DND-41 (cell line): ENCODE data around the gene ARHGEF7.

ENCODE experiments used
- ATAC-seq: fragments of 200-7000 bp; cut with Tn5 transposase; 3 replicates; pipeline ENCODE4 v1.9.1; 2021; ENCODE audit warnings: low read depth; ENCODE audit not compliant: insufficient read depth
- DNase-seq: peaks from one replicate; pipeline ENCODE4 v3.0.0-alpha.2; 2020
- H2AFZ ChIP-seq: 2 replicates; pipeline ENCODE4 v1.6.0; 2012; ENCODE audit warnings: low read depth, low read length
- H3K27ac ChIP-seq: 2 replicates; pipeline ENCODE4 v1.5.1; 2012; ENCODE audit warnings: low read length, inconsistent platforms
- H3K27me3 ChIP-seq: fragments of 200-600 bp; sonication (generic); 2 replicates; pipeline ENCODE4 v1.6.0; 2012; ENCODE audit warnings: low read length, mild to moderate bottlenecking, inconsistent platforms; ENCODE audit not compliant: insufficient read depth, poor library complexity
- H3K36me3 ChIP-seq: 2 replicates; pipeline ENCODE4 v1.5.1; 2012; ENCODE audit warnings: low read length, inconsistent platforms; ENCODE audit not compliant: insufficient read depth
- H3K4me1 ChIP-seq: 2 replicates; pipeline ENCODE4 v1.5.1; 2012; ENCODE audit warnings: mild to moderate bottlenecking, low read length; ENCODE audit not compliant: insufficient read depth
- H3K4me2 ChIP-seq: 2 replicates; pipeline ENCODE4 v1.6.0; 2012; ENCODE audit warnings: mild to moderate bottlenecking, moderate library complexity, low read length, inconsistent platforms; ENCODE audit not compliant: insufficient read depth
- H3K4me3 ChIP-seq, 2 experiments: fragments of 200-600 bp in 1 of 2; shearing (Covaris generic) in 1 of 2; 2 replicates each; pipeline ENCODE4 v1.5.1; 2012 to 2016; ENCODE audit warnings: inconsistent platforms in 2 of 2, low read length in 2 of 2, mild to moderate bottlenecking in 2 of 2, low read depth in 1 of 2, moderate library complexity in 1 of 2
- H3K79me2 ChIP-seq: 2 replicates; pipeline ENCODE4 v1.6.0; 2012; ENCODE audit warnings: low read length, inconsistent platforms; ENCODE audit not compliant: insufficient read depth
- H3K9ac ChIP-seq: 2 replicates; pipeline ENCODE4 v1.6.0; 2012; ENCODE audit warnings: low read depth, mild to moderate bottlenecking, inconsistent platforms, low read length, moderate library complexity
- H3K9me3 ChIP-seq: 2 replicates; pipeline ENCODE4 v1.5.1; 2012; ENCODE audit warnings: low read length, moderate library complexity, mild to moderate bottlenecking, inconsistent platforms; ENCODE audit not compliant: insufficient read depth, severe bottlenecking
- H4K20me1 ChIP-seq: 2 replicates; pipeline ENCODE4 v1.6.0; 2012; ENCODE audit warnings: low read length; ENCODE audit not compliant: insufficient read depth
- EZH2 ChIP-seq: IDR thresholded peaks from 3 replicates; pipeline ENCODE4 v1.6.1; 2012; ENCODE audit warnings: borderline replicate concordance, low read depth, mild to moderate bottlenecking, moderate library complexity, low read length, inconsistent platforms; ENCODE audit not compliant: severe bottlenecking
- TF ChIP-seq, protein P1 (sequence below): IDR thresholded peaks from 2 replicates; pipeline ENCODE4 v1.5.1; 2012; ENCODE audit warnings: borderline replicate concordance, low read length, moderate library complexity, mild to moderate bottlenecking; ENCODE audit not compliant: poor library complexity, severe bottlenecking; ENCODE audit errors: extremely low read depth

The ARHGEF7 gene

DNA sequence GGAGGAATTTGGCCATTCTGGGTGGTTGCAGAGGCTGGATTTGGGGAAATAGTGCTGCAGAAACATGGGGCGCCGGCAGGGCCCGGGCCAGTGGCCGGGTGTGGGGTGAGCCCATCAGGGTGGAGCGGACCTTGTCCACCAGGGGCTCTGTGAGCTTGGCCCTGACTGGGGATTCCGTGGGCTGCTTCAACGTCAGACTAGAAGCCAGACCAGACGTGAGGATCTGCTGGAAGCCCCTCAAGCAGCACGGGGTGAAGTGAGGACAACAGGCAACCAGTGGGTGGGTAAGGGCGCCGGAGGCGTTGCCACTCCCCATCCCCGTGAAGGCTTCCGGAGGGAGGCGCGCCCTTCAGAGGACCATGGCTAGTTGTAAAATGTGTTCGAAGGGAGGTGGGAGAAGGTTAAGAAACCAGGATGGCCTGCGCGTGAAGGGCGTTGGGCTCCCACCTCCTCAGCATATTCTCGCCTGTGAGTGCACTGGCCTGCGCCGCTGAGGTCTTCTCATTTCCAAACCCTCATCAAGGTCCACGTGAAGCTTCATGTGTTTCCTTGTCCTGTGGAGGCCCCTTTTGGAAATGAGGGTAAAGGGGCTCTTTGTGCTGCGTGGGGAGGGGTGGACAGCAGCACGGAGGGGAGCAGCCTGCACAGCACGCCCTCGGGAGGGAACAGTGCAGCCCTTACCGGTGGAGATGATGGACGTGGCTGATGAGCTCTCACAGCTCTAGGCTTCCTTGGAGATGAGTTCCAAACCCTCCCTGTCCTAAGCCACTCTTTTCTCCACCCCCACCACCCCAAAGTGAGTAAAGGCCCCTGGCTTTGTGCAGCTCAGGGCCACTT is 213.7 kb downstream of the ARHGEF7 start:
- Histone ChIP-seq H3K4me3 (no peak overlapping the region), H3K79me2 (no peaks in the 10 kb centered on the region), H3K9me3 (no peaks in the 10 kb centered on the region), H3K27me3 (no peaks in the 10 kb centered on the region), H2AFZ (no peak overlapping the region), H3K4me2 (no peak overlapping the region), H4K20me1 (0 out of 2 replicates have a peak, but pooled peaks cover 1% of the 10 kb centered on the region), H3K9ac (no peak overlapping the region), H3K36me3 (no peaks in the 10 kb centered on the region), H3K27ac (no peak overlapping the region), H3K4me1 (peaks cover 18% of the 10 kb centered on the region)
- TF ChIP-seq, protein P1, sequence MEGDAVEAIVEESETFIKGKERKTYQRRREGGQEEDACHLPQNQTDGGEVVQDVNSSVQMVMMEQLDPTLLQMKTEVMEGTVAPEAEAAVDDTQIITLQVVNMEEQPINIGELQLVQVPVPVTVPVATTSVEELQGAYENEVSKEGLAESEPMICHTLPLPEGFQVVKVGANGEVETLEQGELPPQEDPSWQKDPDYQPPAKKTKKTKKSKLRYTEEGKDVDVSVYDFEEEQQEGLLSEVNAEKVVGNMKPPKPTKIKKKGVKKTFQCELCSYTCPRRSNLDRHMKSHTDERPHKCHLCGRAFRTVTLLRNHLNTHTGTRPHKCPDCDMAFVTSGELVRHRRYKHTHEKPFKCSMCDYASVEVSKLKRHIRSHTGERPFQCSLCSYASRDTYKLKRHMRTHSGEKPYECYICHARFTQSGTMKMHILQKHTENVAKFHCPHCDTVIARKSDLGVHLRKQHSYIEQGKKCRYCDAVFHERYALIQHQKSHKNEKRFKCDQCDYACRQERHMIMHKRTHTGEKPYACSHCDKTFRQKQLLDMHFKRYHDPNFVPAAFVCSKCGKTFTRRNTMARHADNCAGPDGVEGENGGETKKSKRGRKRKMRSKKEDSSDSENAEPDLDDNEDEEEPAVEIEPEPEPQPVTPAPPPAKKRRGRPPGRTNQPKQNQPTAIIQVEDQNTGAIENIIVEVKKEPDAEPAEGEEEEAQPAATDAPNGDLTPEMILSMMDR = no peak
- no peak for TF ChIP-seq EZH2
- ATAC-seq (no peak), DNase-seq (no peak)

DNA sequence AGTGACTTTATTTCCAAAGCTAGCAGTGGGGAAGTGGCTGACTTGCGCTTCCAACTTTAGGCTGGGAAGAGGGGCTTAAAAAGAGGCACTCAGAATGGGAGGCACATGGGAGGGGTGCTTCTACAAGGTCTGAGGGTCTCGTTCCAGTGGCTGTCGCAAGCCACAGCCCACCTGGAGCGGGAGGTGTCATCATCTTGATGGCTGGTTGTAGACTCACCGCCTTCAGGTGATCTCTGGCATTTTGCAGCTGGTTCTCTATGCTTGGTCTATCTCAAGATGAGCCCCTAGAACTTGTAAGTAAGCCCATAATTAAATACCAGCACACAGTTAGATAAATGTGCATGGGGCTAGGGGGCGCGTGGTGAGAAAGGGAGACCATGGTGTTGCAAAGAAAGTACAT is 214.5 kb downstream of the ARHGEF7 start:
- ATAC-seq = no peak

DNA sequence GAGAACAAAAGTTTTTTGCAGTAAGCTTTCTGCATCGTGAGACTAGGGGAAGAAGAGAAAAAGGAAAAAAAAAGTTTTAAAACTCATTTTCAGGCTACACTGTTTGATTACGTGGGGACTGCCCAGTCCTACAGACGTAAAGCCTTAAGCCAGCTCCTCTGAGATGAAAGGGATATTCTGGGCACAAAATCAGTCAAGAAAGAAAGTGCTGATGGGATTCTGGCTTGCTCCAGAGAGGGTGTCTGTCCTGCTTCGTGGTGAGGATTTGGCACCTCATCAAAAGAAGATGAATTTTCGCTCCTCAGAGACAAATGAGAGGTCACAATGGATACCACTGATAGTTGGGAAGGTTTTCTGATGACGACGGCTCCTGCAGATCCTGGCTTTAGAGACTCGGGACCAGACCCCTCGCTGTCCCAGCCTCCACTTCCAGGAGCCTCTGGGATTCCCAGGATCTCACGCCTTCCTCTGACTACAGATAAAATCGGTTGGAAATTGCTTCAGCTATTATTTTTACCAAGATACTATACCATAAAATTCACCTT is 215.0 kb downstream of the ARHGEF7 start:
- Histone ChIP-seq H3K4me2 (no peak overlapping the region), H3K4me3 (no peak overlapping the region), H3K9me3 (peaks cover 2% of the 10 kb centered on the region), H3K27me3 (no peaks in the 10 kb centered on the region), H3K9ac (no peak overlapping the region), H3K79me2 (no peaks in the 10 kb centered on the region), H3K27ac (no peak overlapping the region), H3K4me1 (peaks cover 4% of the 10 kb centered on the region; the same call in 1 of the 2 replicates), H2AFZ (no peak overlapping the region), H3K36me3 (no peaks in the 10 kb centered on the region), H4K20me1 (no peaks in the 10 kb centered on the region)
- ATAC-seq = no peak
- DNase-seq = no peak
- TF ChIP-seq, protein P1 = no peak
- TF ChIP-seq EZH2 = no peak

More for the DNA sequence above, 214.5 kb downstream of the ARHGEF7 start:
- Histone ChIP-seq H2AFZ (no peak overlapping the region), H3K36me3 (no peaks in the 10 kb centered on the region), H3K4me1 (peaks cover 9% of the 10 kb centered on the region), H3K9ac (no peak overlapping the region), H3K4me2 (no peak overlapping the region), H4K20me1 (no peaks in the 10 kb centered on the region), H3K27me3 (no peaks in the 10 kb centered on the region), H3K9me3 (peaks cover 2% of the 10 kb centered on the region), H3K27ac (no peak overlapping the region), H3K4me3 (no peak overlapping the region), H3K79me2 (no peaks in the 10 kb centered on the region)
- DNase-seq = no peak
- TF ChIP-seq EZH2 = no peak
- TF ChIP-seq, protein P1 = no peak
